Muscle layer of colon (tissue), 2 donors: ENCODE measurements around the gene PHRF1.
A peak's percentile ranks its signal among the peaks of the same experiment; 100 is the strongest.

Experiments
- H3K27ac ChIP-seq: one replicate; pipeline ENCODE4 v1.7.0; 2013; ENCODE audit warnings: low read depth, mild to moderate bottlenecking, low read length, moderate library complexity
- H3K27me3 ChIP-seq, 2 donors: one replicate each; pipeline ENCODE4 v1.7.0; 2013; ENCODE audit warnings: low read length in 2 of 2, mild to moderate bottlenecking in 2 of 2; ENCODE audit not compliant: insufficient read depth in 2 of 2, control insufficient read depth in 1 of 2
- H3K36me3 ChIP-seq: one replicate; pipeline ENCODE4 v1.7.0; 2013; ENCODE audit warnings: mild to moderate bottlenecking, low read length; ENCODE audit not compliant: insufficient read depth
- H3K4me1 ChIP-seq: one replicate; pipeline ENCODE4 v1.7.0; 2013; ENCODE audit warnings: mild to moderate bottlenecking, low read length; ENCODE audit not compliant: insufficient read depth
- H3K4me3 ChIP-seq, 2 donors: one replicate each; pipeline ENCODE4 v1.7.0; 2013; ENCODE audit warnings: low read length in 2 of 2, low read depth in 1 of 2, mild to moderate bottlenecking in 1 of 2, moderate library complexity in 1 of 2
- H3K9ac ChIP-seq: one replicate; pipeline ENCODE4 v1.7.0; 2013; ENCODE audit warnings: low read length
- H3K9me3 ChIP-seq: one replicate; pipeline ENCODE4 v1.7.0; 2013; ENCODE audit warnings: mild to moderate bottlenecking, low read length
- donor health status: abdominal sarcoma.
- donor health status: Adenocarcinoma of cecum.

PHRF1 gene

DNA sequence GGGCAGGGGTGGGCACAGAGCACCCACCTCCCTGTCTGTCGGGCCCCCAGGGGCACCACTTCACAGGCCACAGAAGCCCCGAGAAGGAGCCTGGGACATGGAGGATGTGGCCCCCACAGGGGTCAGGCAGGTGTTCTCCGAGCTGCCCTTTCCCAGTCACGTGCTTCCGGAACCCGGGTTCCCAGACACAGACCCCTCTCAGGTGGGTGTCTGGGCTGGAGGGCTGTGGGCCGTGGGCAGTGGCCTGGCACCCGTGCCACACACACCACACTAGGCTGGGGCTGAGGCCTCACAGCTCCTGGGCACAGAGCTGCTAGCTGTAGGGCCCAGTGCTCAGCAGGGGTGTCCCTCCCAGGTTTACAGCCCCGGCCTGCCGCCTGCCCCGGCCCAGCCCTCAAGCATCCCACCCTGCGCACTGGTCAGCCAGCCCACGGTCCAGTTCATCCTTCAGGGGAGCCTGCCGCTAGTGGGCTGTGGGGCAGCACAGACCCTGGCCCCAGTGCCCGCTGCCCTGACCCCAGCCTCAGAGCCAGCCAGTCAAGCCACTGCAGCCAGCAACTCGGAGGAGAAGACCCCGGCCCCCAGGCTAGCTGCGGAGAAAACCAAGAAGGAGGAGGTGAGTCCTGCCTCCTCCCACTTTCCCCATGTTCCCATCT is 34.0 kb downstream of the PHRF1 start:
- Histone ChIP-seq H3K4me1 (peaks cover 12% of the 10 kb centered on the region), H3K9me3 (no peaks in the 10 kb centered on the region), H3K27me3 (no peaks in the 10 kb centered on the region), H3K27ac (no peak overlapping the region), H3K4me3 (no peak overlapping the region), H3K36me3 (peaks cover 70% of the 10 kb centered on the region), H3K9ac (no peak overlapping the region)

DNA sequence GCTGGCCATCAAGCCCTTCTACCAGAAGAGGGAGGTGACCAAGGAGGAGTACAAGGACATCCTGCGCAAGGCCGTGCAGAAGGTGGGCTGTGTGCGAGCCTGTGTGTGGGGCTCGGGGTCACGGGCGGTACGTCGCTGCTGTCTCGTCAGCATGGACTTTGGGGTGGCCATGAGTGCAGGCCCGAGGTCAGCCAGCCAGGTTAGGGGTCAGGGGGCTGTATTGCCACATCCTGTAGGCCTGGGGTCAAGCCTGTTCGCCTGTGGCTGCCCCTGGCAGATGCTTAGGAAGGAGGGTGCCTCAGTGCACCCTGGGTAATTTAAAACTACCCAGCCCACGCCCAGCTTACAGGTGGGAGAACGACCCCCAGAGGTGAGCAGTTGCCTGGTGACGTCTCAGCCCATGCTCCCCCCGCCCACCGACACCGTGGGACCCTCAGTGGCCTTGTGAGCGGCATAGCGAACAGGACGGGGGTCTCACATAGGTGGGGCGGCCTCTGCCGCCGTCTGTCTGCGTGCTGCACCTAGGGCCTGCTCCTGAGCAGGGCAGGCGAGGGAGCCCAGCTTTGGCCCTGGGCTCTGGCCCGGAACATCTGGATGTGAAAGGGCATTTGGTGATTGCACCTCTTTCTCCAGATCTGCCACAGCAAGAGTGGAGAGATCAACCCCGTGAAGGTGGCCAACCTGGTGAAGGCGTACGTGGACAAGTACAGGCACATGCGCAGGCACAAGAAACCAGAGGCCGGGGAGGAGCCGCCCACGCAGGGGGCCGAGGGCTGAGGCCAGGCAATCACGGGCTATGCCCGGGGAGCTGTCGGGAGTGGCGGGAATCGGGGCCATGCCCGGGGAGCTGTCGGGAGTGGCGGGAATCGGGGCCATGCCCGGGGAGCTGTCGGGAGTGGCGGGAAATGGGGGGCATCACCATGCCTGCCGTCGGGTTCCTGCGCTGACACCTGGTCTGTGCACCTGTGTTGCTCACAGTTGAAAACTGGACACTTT is 35.0 kb downstream of the PHRF1 start:
- Histone ChIP-seq H3K27me3 (no peaks in the 10 kb centered on the region), H3K27ac (no peak overlapping the region), H3K36me3 (peaks cover 60% of the 10 kb centered on the region), H3K4me1 (peaks cover 12% of the 10 kb centered on the region), H3K9ac (no peak overlapping the region), H3K4me3 (no peak overlapping the region), H3K9me3 (no peaks in the 10 kb centered on the region)

DNA sequence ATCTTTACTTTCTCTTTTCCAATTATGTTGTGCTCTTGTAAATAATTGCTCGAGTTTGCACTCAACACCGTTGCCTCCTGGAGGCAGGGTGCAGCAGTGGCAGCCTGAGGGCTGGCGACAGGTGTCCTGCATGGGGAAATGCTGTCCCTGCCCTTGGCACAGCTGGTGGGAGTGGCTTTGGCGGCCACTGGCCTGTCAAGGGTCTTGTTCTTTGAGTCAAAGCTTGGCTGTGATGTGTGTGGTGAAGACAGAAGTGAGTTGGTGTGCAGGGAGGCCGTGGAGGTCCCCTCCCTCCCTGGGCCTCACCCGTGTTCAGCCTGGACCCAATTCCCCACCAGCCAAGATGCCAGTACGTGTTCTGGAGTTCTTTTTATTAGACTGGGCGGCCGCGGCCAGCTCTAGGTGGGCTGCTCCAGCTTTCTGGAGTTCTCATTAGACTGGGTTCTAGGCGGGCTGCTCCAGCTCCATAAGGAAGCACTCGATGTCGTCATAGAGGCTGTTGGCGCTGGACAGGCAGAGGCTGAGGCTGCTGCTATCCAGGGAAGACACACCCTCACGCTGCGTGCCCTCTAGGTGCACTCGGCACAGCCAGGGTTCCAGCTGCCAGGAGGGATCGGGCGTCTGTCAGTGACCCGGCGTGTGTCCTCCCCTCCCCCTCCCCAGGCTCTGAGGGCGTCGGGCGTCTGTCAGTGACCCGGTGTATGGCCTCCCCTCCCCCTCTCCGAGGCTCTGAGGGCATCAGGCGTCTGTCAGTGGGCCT is 36.1 kb downstream of the PHRF1 start:
- Histone ChIP-seq H3K4me3 (no peak overlapping the region), H3K27ac (no peak overlapping the region), H3K27me3 (no peaks in the 10 kb centered on the region), H3K36me3 (peaks cover 49% of the 10 kb centered on the region), H3K9ac (no peak overlapping the region), H3K9me3 (no peaks in the 10 kb centered on the region), H3K4me1 (peaks cover 13% of the 10 kb centered on the region)

DNA sequence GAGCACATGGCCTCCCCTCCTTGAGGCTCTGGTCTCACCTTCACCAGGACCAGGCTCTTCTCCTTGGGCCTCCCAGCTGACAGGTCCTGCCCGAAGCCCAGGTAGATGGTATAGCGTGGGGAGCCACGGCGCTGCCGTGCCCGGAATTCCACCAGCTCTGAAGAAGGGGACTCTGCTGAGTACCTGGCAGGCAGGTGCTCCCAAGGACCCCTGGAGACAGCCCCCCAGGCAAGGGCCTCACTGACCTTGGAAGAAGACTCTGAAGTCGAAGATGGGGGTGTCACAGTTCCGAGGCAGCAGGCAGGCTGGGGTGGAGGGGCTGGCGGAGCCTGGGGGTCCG is 36.7 kb downstream of the PHRF1 start:
- no peaks in the 10 kb centered on the region for H3K27me3 ChIP-seq
- H3K4me1 ChIP-seq, result peaks cover 13% of the 10 kb centered on the region
- no peak overlapping the region for H3K4me3 ChIP-seq
- H3K27ac ChIP-seq, result no peak overlapping the region
- peaks cover 44% of the 10 kb centered on the region for H3K36me3 ChIP-seq
- H3K9ac ChIP-seq, result no peak overlapping the region
- H3K9me3 ChIP-seq, result no peaks in the 10 kb centered on the region

DNA sequence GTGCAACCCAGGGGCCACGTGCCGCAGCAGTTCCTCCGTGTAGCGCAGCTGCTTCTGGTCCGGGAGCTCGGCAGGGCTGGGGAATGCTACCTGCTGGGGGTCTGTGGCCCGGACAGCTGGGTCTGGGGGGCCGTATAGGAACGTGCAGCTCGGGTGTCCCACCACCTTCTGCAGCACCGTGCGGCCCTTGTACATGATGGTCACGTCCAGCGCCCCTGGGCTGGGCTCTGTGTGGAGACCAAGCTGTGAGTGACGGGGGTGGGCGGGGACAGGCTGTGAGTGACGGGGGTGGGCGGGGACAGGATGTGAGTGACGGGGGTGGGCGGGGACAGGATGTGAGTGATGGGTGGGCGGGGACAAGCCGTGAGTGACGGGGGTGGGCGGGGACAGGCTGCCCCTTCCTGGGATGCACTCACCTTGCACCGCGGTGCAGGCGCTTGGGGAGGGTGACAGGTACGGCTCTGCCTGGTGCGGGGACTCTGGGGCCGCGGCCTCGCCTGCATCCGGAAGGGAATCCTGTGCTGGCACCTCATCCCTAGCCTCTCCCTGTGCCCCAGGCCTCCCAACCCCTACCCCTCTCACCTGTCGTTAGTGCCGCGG is 37.2 kb downstream of the PHRF1 start:
- H3K27me3 ChIP-seq, result no peaks in the 10 kb centered on the region
- peaks cover 39% of the 10 kb centered on the region for H3K36me3 ChIP-seq
- no peak overlapping the region for H3K9ac ChIP-seq
- H3K27ac ChIP-seq, result no peak overlapping the region
- H3K4me3 ChIP-seq, result no peak overlapping the region
- H3K4me1 ChIP-seq, result peaks cover 13% of the 10 kb centered on the region
- no peaks in the 10 kb centered on the region for H3K9me3 ChIP-seq

DNA sequence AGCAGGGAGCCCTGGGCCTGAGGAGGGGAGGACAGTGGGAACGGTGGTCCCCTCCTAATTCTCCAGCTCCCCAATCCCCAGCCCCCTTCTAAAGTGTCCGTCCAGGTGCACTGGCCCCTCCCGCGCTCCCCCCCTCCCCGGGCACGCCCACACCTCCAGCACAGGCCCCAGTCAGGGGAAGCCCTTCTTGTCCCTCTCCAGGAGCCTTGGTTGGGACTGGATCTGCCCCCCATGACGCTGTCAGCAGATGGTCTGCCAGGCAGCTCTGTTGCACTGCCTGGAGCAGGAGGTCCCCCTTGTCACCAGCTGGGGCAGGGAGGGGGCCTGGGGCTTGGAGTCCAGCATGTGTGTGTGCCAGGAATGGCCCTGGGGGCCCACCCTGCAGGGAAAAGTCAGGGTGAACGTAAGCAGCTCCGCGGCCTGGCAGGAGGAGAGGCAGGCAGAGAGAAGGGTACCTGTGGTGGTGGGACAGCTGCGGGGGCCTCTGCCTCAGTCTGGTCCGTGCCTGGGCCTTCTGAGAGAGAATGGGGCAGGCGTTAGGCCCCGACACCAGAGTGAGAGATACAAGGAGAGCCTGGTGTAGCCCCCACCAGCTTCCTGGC is 37.9 kb downstream of the PHRF1 start:
- no peak overlapping the region for H3K27ac ChIP-seq
- H3K27me3 ChIP-seq, result no peaks in the 10 kb centered on the region
- no peak overlapping the region for H3K4me3 ChIP-seq
- no peaks in the 10 kb centered on the region for H3K9me3 ChIP-seq
- peaks cover 13% of the 10 kb centered on the region for H3K4me1 ChIP-seq
- H3K9ac ChIP-seq, result no peak overlapping the region
- peaks cover 34% of the 10 kb centered on the region for H3K36me3 ChIP-seq

DNA sequence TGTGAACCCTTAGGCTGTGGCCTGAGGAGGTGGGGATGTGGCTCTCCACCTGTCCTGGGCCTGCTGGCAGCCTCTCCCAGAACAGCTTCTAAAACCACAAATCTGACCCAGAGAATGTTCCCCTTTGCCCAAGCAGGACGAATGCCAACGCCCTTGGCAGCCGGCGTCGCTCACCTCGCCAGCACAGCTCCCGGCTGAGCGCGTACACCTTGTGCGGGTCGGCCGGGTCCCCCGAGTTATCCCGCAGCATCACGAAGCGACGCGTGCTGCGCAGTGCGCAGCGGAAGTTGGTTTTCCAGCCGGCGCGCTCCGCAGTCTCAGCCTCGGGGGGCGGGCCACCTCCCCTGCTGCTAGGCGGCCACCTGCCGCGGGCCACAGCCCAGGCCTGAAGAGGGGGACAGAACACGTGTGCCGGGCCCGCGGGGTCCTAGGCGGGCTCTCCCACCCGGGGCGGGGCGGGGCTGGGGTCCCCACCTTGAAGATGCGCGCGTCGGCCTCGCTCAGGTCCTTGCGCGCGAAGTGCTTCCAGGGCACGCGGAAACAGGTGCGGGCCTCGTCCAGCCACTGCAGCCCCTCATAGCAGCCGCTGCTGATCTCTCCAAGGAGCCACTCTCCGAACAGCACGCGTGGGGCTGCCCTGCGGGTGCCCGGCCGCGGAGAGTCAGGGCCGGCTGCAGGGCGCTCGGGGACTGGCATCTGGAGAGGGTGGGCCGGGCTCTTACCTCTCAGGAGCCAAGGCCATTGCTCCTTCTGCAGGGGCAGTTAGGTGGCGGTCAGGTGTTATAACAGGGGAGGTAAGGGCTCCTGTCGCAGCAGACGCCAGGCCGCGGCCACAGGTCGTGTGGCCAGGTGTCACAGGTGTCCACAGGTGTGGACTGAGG is 38.6 kb downstream of the PHRF1 start:
- Histone ChIP-seq H3K4me3 (peak overlapping the region; percentile 71 to 73), H3K4me1 (peaks cover 13% of the 10 kb centered on the region), H3K27ac (peak overlapping the region; percentile 96), H3K36me3 (peaks cover 31% of the 10 kb centered on the region), H3K9me3 (no peaks in the 10 kb centered on the region), H3K27me3 (no peaks in the 10 kb centered on the region), H3K9ac (no peak overlapping the region)

DNA sequence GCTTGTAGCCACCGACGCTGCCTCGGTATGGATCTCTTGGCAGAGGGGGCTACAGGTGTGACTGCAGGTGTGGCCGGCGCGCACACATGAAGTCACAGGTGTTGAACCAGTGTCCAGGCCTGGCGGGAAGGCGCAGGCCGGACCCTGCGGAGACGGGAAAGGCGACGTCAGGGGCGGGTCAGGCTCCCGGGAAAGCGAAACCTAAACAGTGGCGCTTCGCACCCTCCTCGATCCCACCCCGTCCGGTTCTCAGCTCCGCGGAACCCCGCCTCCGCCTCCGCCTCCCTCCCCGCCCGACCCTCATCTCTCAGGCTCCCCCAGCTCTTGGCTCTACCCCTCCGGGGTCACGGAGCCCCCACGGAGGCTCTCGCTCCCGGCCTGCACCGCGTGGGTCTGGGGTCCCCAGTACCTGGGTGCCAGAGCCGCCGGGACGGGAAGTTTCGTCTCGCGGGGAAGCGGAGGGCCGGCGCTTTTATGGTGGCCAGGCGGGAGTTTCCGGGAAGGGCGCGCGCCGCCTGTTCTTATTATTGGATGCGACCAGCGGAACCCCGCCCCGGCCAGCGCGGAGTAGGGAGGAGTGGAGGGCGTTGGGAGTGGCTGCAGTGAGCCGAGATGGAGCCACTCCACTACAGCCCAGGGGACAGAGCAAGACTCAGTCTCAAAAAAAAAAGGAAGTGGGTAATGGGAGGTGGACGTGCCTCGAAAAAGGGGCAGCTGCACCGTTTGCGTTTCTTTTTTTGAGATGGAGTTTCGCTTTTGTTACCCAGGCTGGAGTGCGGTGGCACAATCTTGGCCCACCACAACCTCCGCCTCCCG is 39.4 kb downstream of the PHRF1 start, which contains the start of gene IRF7:
Gene IRF7 (minus strand): TSS at position 447 of the 816 bp plus-strand sequence. CDS start 586 bp downstream, outside the sequence.
- Histone ChIP-seq H3K27ac (peak within 1 kb of the TSS; percentile 96), H3K4me1 (peaks cover 13% of the 10 kb centered on the region), H3K36me3 (peaks cover 23% of the 10 kb centered on the region), H3K27me3 (no peaks in the 10 kb centered on the region), H3K9me3 (no peaks in the 10 kb centered on the region), H3K9ac (no peak within 1 kb of the TSS), H3K4me3 (peak within 1 kb of the TSS; percentile 71 to 73)

DNA sequence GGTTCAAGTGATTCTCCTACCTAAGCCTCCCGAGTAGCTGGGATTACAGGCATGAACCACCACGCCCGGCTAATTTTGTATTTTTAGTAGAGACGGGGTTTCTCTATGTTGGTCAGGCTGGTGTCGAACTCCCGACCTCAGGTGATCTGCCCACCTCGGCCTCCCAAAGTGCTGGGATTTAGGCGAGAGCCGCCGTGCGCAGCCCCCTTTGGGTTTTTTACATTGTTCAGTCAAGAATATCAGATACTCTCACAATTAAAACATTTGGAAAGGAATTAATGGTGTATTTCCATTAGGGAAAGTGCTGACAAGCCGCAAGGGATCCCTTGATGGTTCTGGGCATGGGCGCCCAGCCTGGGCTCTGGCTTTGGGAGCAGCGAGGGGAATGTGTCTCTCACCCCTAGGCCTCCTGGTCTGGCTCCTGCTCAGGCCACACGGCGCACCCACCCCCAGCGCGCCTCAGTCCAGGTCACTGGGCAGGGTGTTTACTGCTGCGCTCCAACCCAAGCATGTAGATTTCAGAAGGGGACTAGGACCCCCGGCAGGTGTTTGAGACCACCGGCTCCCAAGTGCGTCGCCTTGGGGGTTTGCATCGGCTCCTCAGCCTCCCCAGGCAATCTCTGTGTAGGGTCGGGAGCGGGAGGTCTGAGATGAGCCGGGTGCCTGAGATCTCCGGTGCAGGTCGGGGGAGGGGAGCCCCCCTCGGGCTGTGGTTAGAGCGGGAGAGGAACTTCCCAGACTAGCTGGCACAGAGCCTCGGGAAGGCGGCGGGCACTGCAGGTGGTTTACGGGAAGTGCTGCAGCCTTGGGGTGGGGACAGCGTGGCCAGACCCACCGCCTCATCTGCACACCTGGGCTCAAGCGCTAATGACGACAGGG is 40.3 kb downstream of the PHRF1 start:
- Histone ChIP-seq H3K27ac (peak overlapping the region; percentile 96), H3K27me3 (no peaks in the 10 kb centered on the region), H3K9ac (no peak overlapping the region), H3K9me3 (no peaks in the 10 kb centered on the region), H3K4me1 (peaks cover 13% of the 10 kb centered on the region), H3K36me3 (peaks cover 14% of the 10 kb centered on the region), H3K4me3 (peak overlapping the region in 1 of 2 donors; percentile 73)
